ENCODE measurements around the gene GNB1.

Gene GNB1

GRCh38 chr1:1817221-1817620, 73.7 kb downstream of the GNB1 start:
- DNase-seq: no peak

GRCh38 chr1:1815606-1816281, 75.1 kb downstream of the GNB1 start:
- no peak for DNase-seq

DNA sequence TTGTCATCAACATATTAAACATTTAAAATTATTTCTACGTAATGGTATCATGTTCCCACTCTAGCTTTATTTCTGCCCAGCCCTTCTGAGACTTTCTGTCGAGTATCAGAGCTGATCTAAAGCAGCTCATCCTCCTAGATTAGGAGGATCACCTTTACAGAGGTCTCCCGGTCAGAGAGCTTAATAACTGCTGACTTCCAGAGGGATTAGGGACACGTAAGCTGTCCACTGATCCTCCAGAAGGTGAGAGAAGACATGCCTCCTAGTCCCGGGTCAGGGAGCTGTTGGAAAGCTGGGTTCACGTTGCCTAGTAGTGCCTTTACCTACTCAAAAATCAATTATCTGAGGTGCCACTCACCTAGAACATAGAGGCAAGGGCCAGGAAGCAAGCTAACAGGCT, 81.4 kb downstream of the GNB1 start:
- DNase-seq: no peak

GRCh38 chr1:1808206-1808605, 82.7 kb downstream of the GNB1 start:
- no peak for DNase-seq

- no peak for DNase-seq
Measured at GRCh38 chr1:1806890-1807289, 84.0 kb downstream of the GNB1 start.

- no peak for DNase-seq
Measured at GRCh38 chr1:1804301-1804700, 86.6 kb downstream of the GNB1 start.

DNA sequence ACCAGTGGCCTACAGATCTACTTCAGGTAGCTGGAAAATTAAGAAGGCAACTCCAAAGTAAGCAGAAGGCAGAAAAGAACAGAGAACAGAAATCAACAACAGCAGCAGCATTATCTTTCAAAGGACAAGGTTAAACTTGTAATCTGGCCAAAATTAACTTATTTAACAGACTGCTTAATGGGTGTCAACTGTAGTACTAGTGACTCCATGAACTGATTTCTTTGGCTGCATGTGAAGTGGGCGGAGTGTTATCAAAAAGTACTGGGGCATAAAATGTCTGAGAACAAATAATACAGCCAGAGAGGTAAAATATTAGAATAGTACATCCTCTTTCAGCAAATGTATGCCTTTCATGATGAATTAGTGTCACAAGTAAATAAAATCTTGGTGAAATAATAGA, 88.0 kb downstream of the GNB1 start:
- no peak for DNase-seq

DNA sequence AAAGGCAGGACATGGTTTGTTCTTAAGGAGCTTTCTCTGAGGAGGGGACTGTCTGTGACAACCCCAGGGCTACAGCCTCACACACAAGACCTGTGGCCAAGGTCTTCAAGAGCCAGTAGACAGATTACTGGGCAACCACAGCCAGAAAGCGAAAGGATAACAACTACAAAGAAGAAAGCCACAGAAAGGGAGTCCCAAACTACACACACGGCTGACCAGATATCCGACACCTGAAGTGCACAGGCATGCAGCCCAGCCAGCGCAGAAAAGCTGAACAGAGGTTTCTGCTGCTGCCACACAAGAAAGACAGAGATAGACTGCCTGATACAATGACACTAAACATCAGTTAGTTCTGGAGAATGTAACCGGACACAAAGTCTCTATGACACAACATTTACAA, 91.2 kb downstream of the GNB1 start:
- no peak for DNase-seq

DNA sequence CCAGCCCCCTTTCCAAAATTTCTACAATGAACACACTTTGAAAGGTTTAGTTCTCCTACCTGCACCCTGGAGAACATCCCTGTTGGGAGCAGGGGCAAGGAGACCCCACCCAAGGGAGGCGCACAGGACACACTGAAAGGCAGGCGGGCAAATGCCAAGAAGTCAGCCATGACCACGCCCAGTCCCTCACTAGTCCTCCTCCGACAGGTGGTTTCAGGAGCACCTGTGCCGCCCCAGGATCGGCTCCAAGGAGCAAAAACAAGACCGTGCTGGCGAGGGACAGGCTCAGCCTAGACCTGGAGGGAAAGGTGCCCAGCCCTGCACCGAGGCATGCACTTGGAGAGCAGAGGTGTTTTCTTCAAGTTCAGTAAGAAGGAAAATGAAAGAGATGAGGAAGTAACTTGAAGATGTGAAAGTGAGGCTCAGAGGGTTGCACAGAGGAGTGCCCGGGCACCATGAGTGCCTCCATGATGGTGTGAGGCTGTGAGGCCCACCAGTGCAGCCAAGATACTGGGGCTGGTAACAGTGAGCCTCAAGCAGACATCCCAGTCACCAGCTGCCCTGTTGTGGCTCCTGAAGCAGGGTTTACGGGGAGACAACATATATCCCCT, 93.1 kb downstream of the GNB1 start:
- DNase-seq: no peak

DNA sequence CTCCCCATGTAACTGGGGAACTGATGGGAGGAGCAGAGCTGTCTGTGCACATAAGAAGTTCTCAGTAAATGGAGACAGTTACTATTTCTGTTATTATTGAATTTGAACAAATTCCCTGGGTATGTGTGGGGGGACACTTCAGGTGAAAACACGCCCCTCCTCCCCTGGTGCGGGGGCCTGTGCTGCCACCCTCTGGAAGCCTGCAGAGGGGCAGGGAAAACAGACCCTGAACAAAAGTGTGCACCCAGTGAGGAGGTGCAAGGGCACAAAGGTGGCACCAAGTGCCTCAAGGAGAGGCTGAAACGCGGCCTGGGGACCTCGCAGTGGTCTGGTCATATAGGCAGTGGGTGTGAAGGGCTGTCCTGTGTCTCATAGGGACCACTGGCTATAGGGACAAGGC, 94.4 kb downstream of the GNB1 start:
- no peak for DNase-seq

GRCh38 chr1:1794999-1795398, 95.9 kb downstream of the GNB1 start:
- DNase-seq: no peak

- DNase-seq: no peak
Measured at GRCh38 chr1:1793481-1794244, 97.2 kb downstream of the GNB1 start.

GRCh38 chr1:1788646-1789431, 102.0 kb downstream of the GNB1 start:
- no peak for DNase-seq

- no peak for DNase-seq
Measured at GRCh38 chr1:1788136-1788535, 102.8 kb downstream of the GNB1 start.

GRCh38 chr1:1786836-1787605, 103.9 kb downstream of the GNB1 start:
- DNase-seq: no peak

- no peak for DNase-seq
Measured at GRCh38 chr1:1785666-1786065, 105.2 kb downstream of the GNB1 start.

GRCh38 chr1:1784933-1785332, 106.0 kb downstream of the GNB1 start:
- no peak for DNase-seq

DNA sequence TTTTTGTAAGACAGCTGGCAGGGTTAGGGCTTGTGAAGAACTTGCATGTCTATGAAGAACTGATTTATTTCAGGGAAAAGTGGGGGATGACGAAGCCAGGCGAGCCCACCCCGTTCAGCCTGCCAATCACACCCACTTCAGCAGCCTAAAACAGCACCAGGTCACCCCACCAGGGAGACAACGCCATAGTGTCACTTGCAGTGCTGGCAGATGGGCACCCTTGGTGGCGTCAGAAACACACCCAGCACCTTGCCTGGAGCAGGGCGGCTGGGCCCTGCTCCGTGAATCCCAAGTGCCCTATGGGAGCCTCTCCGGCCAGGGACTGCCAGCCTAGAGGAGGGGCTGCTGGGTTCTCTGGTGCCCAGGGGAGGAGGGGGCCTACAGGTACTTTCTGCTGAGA, 107.6 kb downstream of the GNB1 start:
- no peak for DNase-seq

- no peak for DNase-seq
Measured at GRCh38 chr1:1782399-1783221, 108.3 kb downstream of the GNB1 start.

GRCh38 chr1:1781526-1781903, 109.4 kb downstream of the GNB1 start:
- DNase-seq: no peak
